Muscle of leg (tissue), 11 donors: Measurements from ENCODE around the gene PLXDC2. TPM values are rescaled to one million over a fixed set of nuclear protein-coding genes. Genes with fewer than 3 reads are reported as not detected.
"Not testable (repeated sequence)": the region's sequence is repeated elsewhere in the genome, so short reads cannot be mapped to it uniquely, and the experiment has no call there.

Source experiments
- DNase-seq: peaks from one replicate; pipeline ENCODE4 v3.0.0; 2013
- H3K27ac ChIP-seq: one replicate; pipeline ENCODE4 v1.5.1; 2013; ENCODE audit warnings: mild to moderate bottlenecking, low read length, control low read depth
- H3K27me3 ChIP-seq: one replicate; pipeline ENCODE4 v1.6.1; 2013; ENCODE audit warnings: low read length; ENCODE audit not compliant: control insufficient read depth, insufficient read depth
- H3K36me3 ChIP-seq: one replicate; pipeline ENCODE4 v1.6.1; 2013; ENCODE audit warnings: low read length; ENCODE audit not compliant: control insufficient read depth, insufficient read depth
- H3K4me1 ChIP-seq: one replicate; pipeline ENCODE4 v1.6.1; 2013; ENCODE audit warnings: low read length; ENCODE audit not compliant: control insufficient read depth, insufficient read depth
- H3K4me3 ChIP-seq: one replicate; pipeline ENCODE4 v1.5.1; 2013; ENCODE audit warnings: low read length, control low read depth
- H3K9me3 ChIP-seq: replicated peaks from 2 replicates; pipeline ENCODE4 v1.6.1; 2013; ENCODE audit warnings: low read depth, low read length; ENCODE audit not compliant: control insufficient read depth
- WGBS: methylation state at CpG from one replicate; pipeline ENCODE4 v1.1.5; 2013; ENCODE audit warnings: missing lambda C conversion rate; ENCODE audit not compliant: insufficient coverage; 5-methylcytosine and 5-hydroxymethylcytosine counted together
- polyA plus RNA-seq, 8 donors: library from polyadenylated mRNA; unstranded; fragments of 120-200 nt; gene quantifications; one replicate each; pipeline versions ENCODE4 v1.2.1 to v1.2.3, GENCODE V29; 2013; ENCODE audit warnings: inconsistent platforms in 1 of 8, low replicate concordance in 1 of 8; ENCODE audit not compliant: insufficient read length in 8 of 8, insufficient read depth in 1 of 8
- total RNA-seq: library from RNA; stranded (reverse); fragments of 120-200 nt; gene quantifications from one replicate; pipeline ENCODE4 v1.2.4, GENCODE V29; 2013

Gene PLXDC2
- total and polyA plus RNA-seq, 9 donors: 20.9 to 49.9 (median 33.9) TPM

GRCh38 chr10:20157314-20157713 is 341.1 kb downstream of the PLXDC2 start:
- Histone ChIP-seq H3K27me3 (no peaks in the 10 kb centered on the region), H3K36me3 (no peaks in the 10 kb centered on the region), H3K4me3 (no peak overlapping the region), H3K4me1 (no peaks in the 10 kb centered on the region), H3K9me3 (no peaks in the 10 kb centered on the region), H3K27ac (no peak overlapping the region)
- no CpG with 5 or more reads among the region's 1 CpG for WGBS
- DNase-seq: no peak

GRCh38 chr10:20158086-20158485 is 341.9 kb downstream of the PLXDC2 start:
- H3K9me3 ChIP-seq: no peaks in the 10 kb centered on the region
- no peak for DNase-seq
- no peak overlapping the region for H3K27ac ChIP-seq
- no peak overlapping the region for H3K4me3 ChIP-seq
- H3K36me3 ChIP-seq: no peaks in the 10 kb centered on the region
- H3K4me1 ChIP-seq: no peaks in the 10 kb centered on the region
- no peaks in the 10 kb centered on the region for H3K27me3 ChIP-seq
- no CpG with 5 or more reads among the region's 4 CpGs for WGBS

- Histone ChIP-seq H3K9me3 (no peaks in the 10 kb centered on the region), H3K36me3 (no peaks in the 10 kb centered on the region), H3K4me1 (no peaks in the 10 kb centered on the region), H3K27me3 (no peaks in the 10 kb centered on the region), H3K27ac (no peak overlapping the region), H3K4me3 (no peak overlapping the region)
- peak; percentile 13 for DNase-seq
Measured at GRCh38 chr10:20162123-20162522, 345.9 kb downstream of the PLXDC2 start.

GRCh38 chr10:20166096-20166675 is 350.0 kb downstream of the PLXDC2 start:
- no peaks in the 10 kb centered on the region for H3K9me3 ChIP-seq
- no peaks in the 10 kb centered on the region for H3K36me3 ChIP-seq
- H3K27ac ChIP-seq: no peak overlapping the region
- H3K4me3 ChIP-seq: no peak overlapping the region
- H3K27me3 ChIP-seq: no peaks in the 10 kb centered on the region
- DNase-seq: no peak
- WGBS: 86% methylated on average over 2 of the region's 5 CpGs
- H3K4me1 ChIP-seq: no peaks in the 10 kb centered on the region

- no peak for DNase-seq
- Histone ChIP-seq H3K9me3 (no peaks in the 10 kb centered on the region), H3K27ac (no peak overlapping the region), H3K4me1 (no peaks in the 10 kb centered on the region), H3K27me3 (no peaks in the 10 kb centered on the region), H3K36me3 (peaks cover 2% of the 10 kb centered on the region), H3K4me3 (no peak overlapping the region)
- no CpG with 5 or more reads among the region's 2 CpGs for WGBS
Measured at GRCh38 chr10:20170661-20171060, 354.4 kb downstream of the PLXDC2 start.

GRCh38 chr10:20173046-20173445 is 356.8 kb downstream of the PLXDC2 start:
- H3K9me3 ChIP-seq: no peaks in the 10 kb centered on the region
- no CpG with 5 or more reads among the region's 3 CpGs for WGBS
- H3K4me3 ChIP-seq: no peak overlapping the region
- peak; percentile 27 for DNase-seq
- H3K4me1 ChIP-seq: no peaks in the 10 kb centered on the region
- H3K27me3 ChIP-seq: no peaks in the 10 kb centered on the region
- peaks cover 4% of the 10 kb centered on the region for H3K36me3 ChIP-seq
- no peak overlapping the region for H3K27ac ChIP-seq

GRCh38 chr10:20175719-20176118 is 359.5 kb downstream of the PLXDC2 start:
- no peaks in the 10 kb centered on the region for H3K27me3 ChIP-seq
- no peaks in the 10 kb centered on the region for H3K9me3 ChIP-seq
- WGBS: no CpG with 5 or more reads among the region's 3 CpGs
- peaks cover 6% of the 10 kb centered on the region for H3K36me3 ChIP-seq
- no peak overlapping the region for H3K27ac ChIP-seq
- no peak overlapping the region for H3K4me3 ChIP-seq
- no peak for DNase-seq
- no peaks in the 10 kb centered on the region for H3K4me1 ChIP-seq

- Histone ChIP-seq H3K4me1 (no peaks in the 10 kb centered on the region), H3K27ac (no peak overlapping the region), H3K9me3 (no peaks in the 10 kb centered on the region), H3K27me3 (no peaks in the 10 kb centered on the region), H3K36me3 (peaks cover 4% of the 10 kb centered on the region), H3K4me3 (no peak overlapping the region)
- DNase-seq: no peak
- no CpG with 5 or more reads among the region's 1 CpG for WGBS
Measured at GRCh38 chr10:20180766-20181165, 364.5 kb downstream of the PLXDC2 start.

GRCh38 chr10:20181434-20181833 is 365.2 kb downstream of the PLXDC2 start:
- Histone ChIP-seq H3K4me1 (no peaks in the 10 kb centered on the region), H3K27me3 (no peaks in the 10 kb centered on the region), H3K36me3 (peaks cover 4% of the 10 kb centered on the region), H3K9me3 (no peaks in the 10 kb centered on the region), H3K27ac (no peak overlapping the region), H3K4me3 (no peak overlapping the region)
- 82% methylated on average over 5 of the region's 5 CpGs for WGBS
- DNase-seq: no peak

GRCh38 chr10:20185116-20185515 is 368.9 kb downstream of the PLXDC2 start:
- Histone ChIP-seq H3K9me3 (no peaks in the 10 kb centered on the region), H3K36me3 (no peaks in the 10 kb centered on the region), H3K27ac (no peak overlapping the region), H3K4me1 (no peaks in the 10 kb centered on the region), H3K27me3 (no peaks in the 10 kb centered on the region), H3K4me3 (no peak overlapping the region)
- DNase-seq: no peak

GRCh38 chr10:20191392-20191791 is 375.2 kb downstream of the PLXDC2 start:
- no CpG with 5 or more reads among the region's 3 CpGs for WGBS
- not testable (repeated sequence) for H3K4me3 ChIP-seq, H3K27me3 ChIP-seq, H3K4me1 ChIP-seq, DNase-seq, H3K9me3 ChIP-seq, H3K27ac ChIP-seq, H3K36me3 ChIP-seq
